Activated effector memory CD4-positive, alpha-beta T cell treated with anti-CD3 and anti-CD28 coated beads, Interleukin-2, amount 50 U/mL, for 16 hours (primary cell): ENCODE results near the gene ADAM11.
"Not testable (repeated sequence)": the region's sequence is repeated elsewhere in the genome, so short reads cannot be mapped to it uniquely, and the experiment has no call there.

Source experiments
- DNase-seq: peaks from one replicate; pipeline ENCODE4 v3.0.0-alpha.2; 2020

The ADAM11 gene

GRCh38 chr17:44758414-44759085 is at the start of gene ADAM11:
TSS of gene ADAM11 (plus strand) at chr17:44758988. CDS start at chr17:44759200, 212 bp downstream.
- no peak for DNase-seq

- DNase-seq, result no peak
These were observed 39.3 kb upstream of the ADAM11 start for GRCh38 chr17:44719444-44719843.

DNA sequence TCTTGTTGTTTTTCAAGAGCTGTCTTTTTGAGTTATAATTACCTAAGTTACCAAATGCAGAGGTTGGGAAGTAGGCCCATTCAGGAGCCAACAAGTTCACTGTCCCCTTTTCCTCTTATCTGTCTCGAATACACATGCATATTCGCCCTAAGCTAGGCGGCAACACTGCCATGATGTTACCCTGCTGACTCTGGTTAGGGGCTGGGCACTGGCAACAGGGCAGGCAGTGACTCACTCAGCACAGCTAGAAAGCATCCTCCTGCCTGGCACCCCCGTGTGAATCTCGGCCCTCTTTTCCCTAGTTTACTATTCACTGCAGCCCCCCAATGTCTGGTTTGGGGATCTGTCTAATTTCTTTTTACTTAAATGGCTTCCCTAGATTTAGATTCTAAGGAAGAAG is 36.5 kb upstream of the ADAM11 start:
- DNase-seq, result no peak

- DNase-seq, result not testable (repeated sequence)
These were observed 32.7 kb upstream of the ADAM11 start for GRCh38 chr17:44726121-44726520.

DNA sequence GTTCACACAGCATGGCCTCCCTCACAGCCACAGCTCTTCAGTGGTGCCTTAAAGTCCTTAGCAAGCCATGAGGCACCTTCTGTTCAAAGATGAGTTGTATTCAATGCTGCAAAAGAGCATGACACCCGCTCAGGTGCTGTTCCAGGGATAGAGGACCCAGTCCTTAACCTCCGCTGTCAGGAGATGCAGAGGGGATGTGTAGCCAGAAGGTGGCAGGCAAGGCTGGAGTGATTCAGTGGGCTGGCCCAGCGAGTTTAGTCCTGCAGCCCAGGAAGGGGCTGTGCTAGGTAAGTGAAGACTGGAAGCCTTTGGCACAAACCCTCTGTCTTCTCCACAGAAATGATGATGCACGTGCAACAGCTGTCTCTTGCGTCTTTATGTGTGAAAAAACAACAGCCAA is 25.0 kb upstream of the ADAM11 start:
- DNase-seq, result no peak

GRCh38 chr17:44734272-44734671 is 24.5 kb upstream of the ADAM11 start:
- DNase-seq, result no peak

GRCh38 chr17:44736551-44737240 is 22.1 kb upstream of the ADAM11 start:
- DNase-seq, result no peak

DNA sequence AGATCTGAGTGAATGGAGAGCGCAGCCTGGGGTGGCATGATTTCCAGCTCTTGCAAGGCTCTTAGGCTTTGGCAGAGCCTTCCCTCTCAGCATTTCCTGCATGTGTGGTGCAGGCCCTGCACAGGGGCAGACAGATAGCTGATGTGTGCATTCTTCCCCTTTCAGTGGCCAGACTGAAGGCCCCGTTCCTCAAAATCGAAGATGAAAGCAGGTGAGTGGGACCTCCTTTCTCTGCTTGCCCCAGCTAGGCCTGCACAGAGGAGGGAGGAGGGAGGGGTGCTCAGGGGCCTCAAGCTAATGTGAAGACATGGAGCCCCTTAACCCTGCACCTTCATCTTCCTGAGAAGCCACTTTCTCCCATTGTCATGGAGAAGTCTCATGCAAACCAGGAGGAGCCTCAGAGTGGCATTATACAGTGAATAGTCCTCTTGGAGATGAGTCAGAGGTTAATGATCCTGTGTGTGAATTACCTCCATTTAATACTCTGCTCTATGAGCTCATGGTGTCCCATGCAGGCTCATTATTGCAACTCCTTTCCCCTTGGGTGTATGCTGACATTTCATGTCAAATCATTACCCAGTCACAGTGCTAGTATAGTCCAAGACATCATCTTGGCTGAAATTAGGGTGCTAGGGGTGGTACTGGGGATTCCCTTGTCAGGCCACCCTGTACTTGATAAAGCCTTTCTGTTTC is 20.4 kb upstream of the ADAM11 start:
- no peak for DNase-seq

- DNase-seq, result no peak
These were observed 17.5 kb upstream of the ADAM11 start for GRCh38 chr17:44741316-44741715.

GRCh38 chr17:44745301-44745700 is 13.5 kb upstream of the ADAM11 start:
- DNase-seq, result no peak

DNA sequence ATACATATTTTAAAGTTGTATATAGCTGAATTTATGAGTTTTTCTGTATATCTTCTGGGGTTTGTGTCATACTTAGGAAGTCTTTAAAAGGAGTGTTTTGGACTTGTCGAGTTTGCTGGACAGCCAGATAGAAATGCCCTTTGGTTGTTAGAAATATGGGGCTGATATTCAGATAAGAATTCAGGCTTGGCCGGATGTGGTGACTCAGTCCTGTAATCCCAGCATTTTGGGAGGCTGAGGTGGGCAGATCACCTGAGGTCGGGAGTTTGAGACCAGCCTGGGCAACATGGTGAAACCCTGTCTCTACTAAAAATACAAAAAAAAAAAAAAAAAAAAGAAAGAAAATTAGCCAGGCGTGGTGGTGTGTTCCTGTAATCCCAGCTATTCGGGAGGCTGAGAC is 13.1 kb upstream of the ADAM11 start:
- not testable (repeated sequence) for DNase-seq

DNA sequence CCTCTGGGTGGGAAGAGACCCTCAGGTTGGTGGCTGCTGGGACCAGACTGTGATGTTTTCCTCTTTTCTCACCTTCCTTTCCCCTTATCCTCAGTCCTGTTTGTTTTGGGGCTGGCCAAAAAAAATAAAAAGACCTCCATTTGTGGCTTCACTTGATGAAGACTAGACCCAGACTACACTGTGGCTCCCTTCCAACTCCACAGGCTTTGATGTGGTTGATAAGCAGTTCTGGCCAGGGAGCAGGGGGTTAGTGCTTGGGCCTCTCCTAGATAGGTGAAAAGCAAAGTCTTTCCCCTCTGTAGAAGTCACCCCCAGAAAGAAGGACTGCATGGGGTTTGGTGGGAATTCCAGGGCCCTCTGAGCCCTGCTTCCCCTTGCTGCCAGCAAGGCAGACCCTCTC is 11.2 kb upstream of the ADAM11 start:
- no peak for DNase-seq

DNA sequence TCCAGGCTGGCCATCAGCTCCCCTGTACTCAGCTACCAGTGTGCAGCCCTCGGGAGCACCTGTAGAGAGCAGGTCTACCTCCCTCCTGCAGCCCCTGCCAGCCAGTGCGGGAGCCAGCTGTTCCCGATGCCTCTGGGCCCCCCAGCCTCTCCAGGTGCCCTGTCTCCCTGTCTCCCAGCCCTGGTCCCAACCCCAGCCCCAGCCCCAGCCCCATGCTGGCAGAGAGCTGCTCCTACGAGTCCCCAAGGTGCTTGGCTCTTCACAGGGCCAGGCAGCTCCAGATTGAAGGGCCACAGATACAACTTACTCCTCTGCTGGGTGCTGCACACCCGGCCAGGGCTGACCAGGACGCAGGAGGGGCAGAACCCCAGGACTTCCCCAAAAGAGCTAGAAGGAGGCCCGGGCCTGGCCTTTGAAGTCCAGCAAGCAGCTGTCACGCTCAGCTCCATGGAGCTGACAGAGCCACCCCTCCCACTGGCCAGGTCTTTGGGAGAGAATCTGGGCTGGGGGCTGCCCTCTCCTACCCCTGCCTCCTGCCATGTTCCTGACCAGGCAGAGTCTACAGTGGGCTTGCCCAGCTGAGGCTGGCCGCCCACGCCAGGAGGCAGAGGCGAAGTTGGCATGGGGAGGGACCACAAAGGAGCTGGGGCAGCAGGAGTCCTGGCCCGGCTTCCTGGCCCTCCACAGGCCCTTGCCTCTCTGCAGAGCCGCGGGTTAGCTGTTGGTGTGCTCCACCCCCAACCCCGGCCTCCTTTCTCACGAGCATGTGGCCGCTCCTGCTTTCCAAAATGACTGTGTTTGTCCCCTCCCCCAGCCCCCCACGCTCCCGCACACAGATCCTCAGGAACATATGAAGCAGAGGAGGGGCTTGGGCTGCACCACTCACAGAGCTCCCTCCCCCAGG is 9.5 kb upstream of the ADAM11 start:
- no peak for DNase-seq

GRCh38 chr17:44749980-44750318 is 8.8 kb upstream of the ADAM11 start:
- DNase-seq, result no peak

DNA sequence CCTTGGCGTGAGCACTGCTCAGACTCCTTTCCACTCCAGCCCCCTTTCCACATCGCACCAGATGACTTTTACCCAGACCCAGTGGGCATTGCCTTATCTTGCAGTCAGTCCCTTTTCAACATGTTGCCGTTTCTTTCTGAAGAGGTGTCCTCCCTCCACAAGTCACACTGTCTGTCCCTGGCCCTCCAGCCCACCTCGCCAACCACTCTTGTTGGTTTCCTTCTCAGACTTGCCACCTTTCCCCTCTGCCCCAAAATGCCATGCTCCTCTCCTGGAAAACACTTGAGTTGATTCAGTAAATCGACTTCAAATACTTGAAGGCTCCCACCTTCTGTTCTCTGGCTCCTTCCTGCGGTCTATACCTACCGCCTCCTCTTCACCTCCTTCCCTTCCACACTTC is 7.5 kb upstream of the ADAM11 start:
- DNase-seq, result no peak

- no peak for DNase-seq
These were observed 7.0 kb upstream of the ADAM11 start for GRCh38 chr17:44751806-44752205.

DNA sequence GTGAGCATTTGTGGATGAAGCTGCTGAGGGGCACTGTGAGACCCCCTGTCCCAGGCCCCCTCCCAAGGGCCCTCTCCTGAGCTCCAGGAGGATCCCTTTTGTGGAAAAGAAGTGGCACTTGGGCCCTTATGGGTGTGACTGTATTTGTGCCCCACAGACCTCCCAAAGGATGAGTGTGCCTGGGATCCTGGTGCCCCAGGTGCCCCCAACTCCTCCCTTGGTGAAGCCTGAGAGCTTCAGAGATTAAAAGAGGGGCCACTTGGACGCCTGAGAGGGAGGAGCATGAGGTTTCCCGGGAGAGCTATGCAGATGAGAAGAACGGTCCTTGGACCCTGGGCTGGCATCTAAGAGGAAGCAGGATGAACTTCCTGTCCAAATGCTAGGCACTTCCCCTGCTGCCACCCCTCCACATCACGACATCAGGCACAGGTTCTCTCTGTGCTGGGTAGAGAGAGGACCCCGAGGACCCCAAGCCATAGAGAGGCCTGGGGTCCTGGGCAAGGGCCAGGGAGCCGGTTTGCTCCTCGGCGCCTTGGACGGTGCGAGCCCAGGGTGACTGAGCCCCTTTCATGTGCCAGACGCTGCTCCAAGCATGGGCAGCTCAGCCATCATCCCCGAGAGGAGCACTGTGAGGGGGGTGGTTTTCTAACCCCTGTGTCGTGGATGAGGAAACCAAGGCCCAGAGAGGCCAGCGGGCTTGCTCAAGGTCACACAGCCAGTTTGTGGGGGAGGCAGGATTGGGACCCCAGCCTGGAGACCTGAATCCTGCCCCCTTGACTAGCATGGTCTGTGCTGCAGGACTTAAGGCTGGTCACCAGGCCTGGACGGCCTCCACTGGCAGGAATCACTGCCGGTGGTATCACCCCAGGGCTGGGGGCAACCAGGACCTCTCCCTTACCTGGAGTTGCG is 5.6 kb upstream of the ADAM11 start:
- no peak for DNase-seq

DNA sequence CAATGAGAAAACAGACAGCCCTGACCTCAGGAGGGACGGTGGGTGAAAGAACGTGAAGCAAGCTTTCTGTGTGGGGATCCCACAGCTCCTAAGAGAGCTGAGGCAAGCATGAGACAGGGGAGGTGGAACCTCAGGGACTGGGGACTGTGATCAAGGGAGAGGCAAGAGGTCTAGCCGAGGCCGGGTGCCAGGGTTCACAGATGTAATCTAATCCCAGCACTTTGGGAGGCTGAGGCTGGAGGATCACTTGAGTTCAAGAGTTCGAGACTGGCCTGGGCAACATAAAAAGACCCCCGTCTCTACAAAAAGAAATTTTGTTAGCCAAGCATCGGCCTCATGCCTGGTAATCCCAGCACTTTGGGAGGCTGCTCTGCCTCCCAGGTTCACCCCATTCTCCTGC is 4.5 kb upstream of the ADAM11 start:
- no peak for DNase-seq

DNA sequence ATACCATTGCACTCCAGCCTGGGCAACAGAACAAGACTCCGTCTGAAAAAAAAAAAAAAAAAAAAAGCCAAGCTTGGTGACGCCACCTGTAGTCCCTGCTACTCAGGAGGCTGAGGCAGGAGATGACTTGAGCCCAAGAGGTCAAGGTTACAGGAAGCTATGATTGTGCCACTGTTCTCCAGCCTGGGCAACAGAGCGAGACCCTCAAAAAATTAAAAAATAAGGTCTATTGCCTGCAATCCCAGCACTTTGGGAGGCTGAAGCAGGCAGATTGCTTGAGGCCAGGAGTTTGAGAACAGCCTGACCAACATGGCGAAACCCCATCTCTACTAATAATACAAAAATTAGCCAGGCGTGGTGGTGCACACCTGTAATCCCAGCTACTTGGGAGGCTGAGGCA is 3.6 kb upstream of the ADAM11 start:
- not testable (repeated sequence) for DNase-seq

DNA sequence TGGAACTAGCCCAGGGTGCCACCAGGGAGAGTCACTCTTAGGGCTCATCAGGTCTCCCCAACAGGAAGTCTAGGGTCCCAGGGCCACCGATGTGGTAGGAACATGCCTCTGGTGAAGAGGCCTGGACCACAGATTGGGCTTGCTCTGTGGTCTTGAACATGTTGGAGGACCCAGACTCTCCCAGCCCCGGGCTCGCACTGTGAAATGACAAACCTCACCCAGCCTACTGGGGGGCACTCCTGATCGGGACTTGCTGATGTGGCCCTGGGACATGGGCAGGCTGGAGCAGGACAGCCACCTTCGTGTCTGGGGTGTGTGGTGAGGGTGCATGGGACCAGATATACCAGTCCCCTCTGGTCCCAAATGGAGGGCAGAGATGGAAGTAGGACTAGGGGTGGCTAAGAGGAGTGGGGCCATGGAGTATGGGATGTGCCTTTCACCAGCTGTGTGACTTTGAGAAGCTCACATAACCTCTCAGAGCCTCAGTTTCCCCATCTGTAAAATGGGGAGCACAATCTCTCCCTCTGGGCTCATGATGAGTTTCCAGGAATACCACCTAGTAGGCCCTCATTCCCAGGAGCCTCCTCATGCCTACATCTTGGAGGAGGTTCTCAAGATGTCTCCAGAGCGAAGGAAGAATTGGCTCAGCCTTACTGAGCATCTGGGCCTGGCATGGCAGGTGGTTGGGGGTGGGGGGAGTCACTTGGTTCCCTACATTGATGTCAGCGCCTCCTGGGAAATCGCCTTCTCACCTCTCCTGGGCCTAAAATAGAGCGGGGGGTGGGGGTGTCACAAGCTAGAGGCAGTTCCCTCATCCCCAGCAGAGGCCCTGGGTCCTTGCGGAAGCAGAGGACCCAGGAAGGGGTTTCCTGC is 1.5 kb upstream of the ADAM11 start:
- DNase-seq, result no peak

DNA sequence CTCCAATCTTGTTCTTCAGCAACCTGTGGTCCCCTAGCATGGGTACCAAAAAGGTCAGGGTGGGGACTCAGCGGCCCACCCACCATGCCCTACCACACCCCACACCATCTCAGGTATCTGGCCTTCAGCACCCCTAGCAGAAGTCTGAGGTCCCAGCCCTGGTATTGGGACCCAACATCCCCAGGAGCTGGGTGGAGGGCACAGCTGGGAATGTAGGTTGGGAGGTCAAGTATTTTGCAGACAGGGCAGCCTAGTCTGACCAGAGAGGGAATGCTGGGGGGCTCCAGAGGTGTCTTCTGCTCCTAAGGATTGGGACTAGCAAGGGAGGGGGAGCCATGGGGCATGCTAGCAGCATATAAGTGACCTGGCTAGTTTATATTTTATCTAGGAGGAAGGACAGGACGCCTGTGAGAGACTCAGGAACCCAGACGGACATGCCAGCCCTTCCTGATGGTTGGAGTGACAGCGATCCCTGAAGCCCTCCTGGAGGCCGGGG is 822 bp upstream of the ADAM11 start:
- DNase-seq, result no peak
